Suprapubic skin (tissue), 4 donors: ENCODE measurements around the gene ZBTB17. TPM values are rescaled to one million over a fixed set of nuclear protein-coding genes. Genes with fewer than 3 reads are reported as not detected.
"Not testable (repeated sequence)": the region's sequence is repeated elsewhere in the genome, so short reads cannot be mapped to it uniquely, and the experiment has no call there.

ENCODE experiments used
- DNase-seq, 2 donors: peaks; one replicate each; pipeline ENCODE4 v3.0.0-alpha.2; 2019; ENCODE audit warnings: low spot score in 2 of 2
- H3K27ac ChIP-seq: fragments of 200-600 bp; sonication (generic); one replicate; pipeline ENCODE4 v1.5.1; 2019
- H3K27me3 ChIP-seq: fragments of 200-600 bp; sonication (generic); one replicate; pipeline ENCODE4 v1.5.1; 2019
- H3K36me3 ChIP-seq: fragments of 200-600 bp; sonication (generic); one replicate; pipeline ENCODE4 v1.5.1; 2019
- H3K4me1 ChIP-seq: fragments of 200-600 bp; sonication (generic); one replicate; pipeline ENCODE4 v1.5.1; 2019
- H3K4me3 ChIP-seq: fragments of 200-600 bp; sonication (generic); one replicate; pipeline ENCODE4 v1.5.1; 2019; ENCODE audit warnings: mild to moderate bottlenecking
- H3K9me3 ChIP-seq: fragments of 200-600 bp; sonication (generic); one replicate; pipeline ENCODE4 v1.5.1; 2019
- CTCF ChIP-seq, 2 donors: fragments of 200-600 bp in 1 of 2; fragments of 450-650 bp in 1 of 2; sonication (generic) in 1 of 2; IDR thresholded peaks; one replicate each; pipeline ENCODE4 v1.5.1; 2016 to 2019; ENCODE audit warnings: antibody characterized with exemption in 2 of 2, mild to moderate bottlenecking in 1 of 2, moderate library complexity in 1 of 2
- EP300 ChIP-seq: sonication (generic); formaldehyde crosslinking; IDR thresholded peaks from one replicate; pipeline ENCODE4 v1.6.1; 2017; ENCODE audit warnings: antibody characterized with exemption
- POLR2A ChIP-seq, 2 donors: fragments of 450-650 bp; IDR thresholded peaks; one replicate each; pipeline ENCODE4 v1.6.1; 2017; ENCODE audit warnings: antibody characterized with exemption in 2 of 2, mild to moderate bottlenecking in 2 of 2, moderate library complexity in 2 of 2
- POLR2AphosphoS5 ChIP-seq, 3 donors: sonication (generic); formaldehyde crosslinking; IDR thresholded peaks; one replicate each; pipeline ENCODE4 v1.6.1; 2017; ENCODE audit warnings: antibody characterized with exemption in 3 of 3
- whole genome bisulfite sequencing: methylation state at CpG from one replicate; pipeline ENCODE4 v1.1.5; 2018; 5-methylcytosine and 5-hydroxymethylcytosine counted together
- total RNA-seq, 4 donors: library from RNA; depleted of rRNA; stranded (reverse); fragments of >200 nt; gene quantifications; one replicate each; pipeline ENCODE4 v1.1.0, GENCODE V29; 2016

Gene ZBTB17
- total RNA-seq, 4 donors from 2014 or later, result 27.2 to 44.4 (median 34.1) TPM

- WGBS, result 86% methylated on average over 5 of the region's 5 CpGs
- H3K4me3 ChIP-seq, result no peak overlapping the region
- no peaks in the 10 kb centered on the region for H3K9me3 ChIP-seq
- H3K36me3 ChIP-seq, result no peaks in the 10 kb centered on the region
- DNase-seq, result no peak
- H3K4me1 ChIP-seq, result peaks cover 13% of the 10 kb centered on the region
- no peak overlapping the region for H3K27ac ChIP-seq
- no peak for TF ChIP-seq POLR2A (IDR thresholded peaks at IDR 0.05)
- TF ChIP-seq EP300, result no peak
- no peak for TF ChIP-seq POLR2AphosphoS5 (IDR thresholded peaks at IDR 0.05)
- TF ChIP-seq CTCF (IDR thresholded peaks at IDR 0.05), result no peak
- no peaks in the 10 kb centered on the region for H3K27me3 ChIP-seq
These were observed 29.7 kb upstream of the ZBTB17 start for GRCh38 chr1:16005597-16005996.

DNA sequence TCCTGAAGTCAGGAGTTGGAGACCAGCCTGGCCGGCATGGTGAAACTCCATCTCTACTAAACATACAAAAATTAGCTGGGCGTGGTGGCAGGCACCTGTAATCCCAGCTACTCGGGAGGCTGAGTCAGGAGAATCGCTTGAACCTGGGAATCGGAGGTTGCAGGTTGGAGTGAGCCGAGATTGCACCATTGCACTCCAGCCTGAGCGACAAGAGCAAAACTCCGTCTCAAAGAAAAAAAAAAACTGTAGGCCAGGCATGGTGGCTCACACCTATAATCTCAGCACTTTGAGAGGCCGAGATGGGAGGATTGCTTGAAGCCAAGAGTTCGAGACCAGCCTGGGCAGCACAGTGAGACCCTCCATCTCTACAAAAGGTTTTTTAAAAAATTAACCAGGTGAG lies 25.4 kb upstream of the ZBTB17 start:
- not testable (repeated sequence) for H3K27ac ChIP-seq, H3K27me3 ChIP-seq, H3K36me3 ChIP-seq, H3K4me3 ChIP-seq, DNase-seq, H3K4me1 ChIP-seq, H3K9me3 ChIP-seq
- WGBS, result 95% methylated on average over 10 of the region's 10 CpGs

DNA sequence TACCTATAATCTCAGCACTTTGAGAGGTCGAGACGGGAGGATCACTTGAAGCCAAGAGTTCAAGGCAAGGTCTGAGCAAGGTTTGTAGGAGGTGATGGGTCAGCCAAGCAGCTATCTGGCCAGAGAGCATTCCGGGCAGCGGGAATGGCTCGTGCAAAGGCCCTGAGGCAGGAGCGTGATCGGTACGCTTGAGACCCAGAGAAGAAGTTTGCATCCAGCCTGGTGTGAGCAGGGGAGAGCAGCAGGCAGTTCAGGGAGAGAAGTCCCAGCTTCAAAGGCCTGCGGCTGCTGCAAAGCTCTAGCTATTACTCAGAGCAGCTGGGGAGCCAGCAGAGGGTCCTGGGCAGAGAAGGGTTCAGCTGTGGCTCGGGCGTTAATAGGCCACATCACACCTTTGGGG lies 23.0 kb upstream of the ZBTB17 start:
- 94% methylated on average over 11 of the region's 11 CpGs for WGBS
- H3K4me1 ChIP-seq, result no peaks in the 10 kb centered on the region
- H3K9me3 ChIP-seq, result no peaks in the 10 kb centered on the region
- H3K27ac ChIP-seq, result no peak overlapping the region
- TF ChIP-seq POLR2AphosphoS5 (IDR thresholded peaks at IDR 0.05) (no peak), CTCF (IDR thresholded peaks at IDR 0.05) (no peak), POLR2A (IDR thresholded peaks at IDR 0.05) (no peak), EP300 (no peak)
- no peak for DNase-seq
- no peaks in the 10 kb centered on the region for H3K27me3 ChIP-seq
- H3K36me3 ChIP-seq, result no peaks in the 10 kb centered on the region
- no peak overlapping the region for H3K4me3 ChIP-seq

DNA sequence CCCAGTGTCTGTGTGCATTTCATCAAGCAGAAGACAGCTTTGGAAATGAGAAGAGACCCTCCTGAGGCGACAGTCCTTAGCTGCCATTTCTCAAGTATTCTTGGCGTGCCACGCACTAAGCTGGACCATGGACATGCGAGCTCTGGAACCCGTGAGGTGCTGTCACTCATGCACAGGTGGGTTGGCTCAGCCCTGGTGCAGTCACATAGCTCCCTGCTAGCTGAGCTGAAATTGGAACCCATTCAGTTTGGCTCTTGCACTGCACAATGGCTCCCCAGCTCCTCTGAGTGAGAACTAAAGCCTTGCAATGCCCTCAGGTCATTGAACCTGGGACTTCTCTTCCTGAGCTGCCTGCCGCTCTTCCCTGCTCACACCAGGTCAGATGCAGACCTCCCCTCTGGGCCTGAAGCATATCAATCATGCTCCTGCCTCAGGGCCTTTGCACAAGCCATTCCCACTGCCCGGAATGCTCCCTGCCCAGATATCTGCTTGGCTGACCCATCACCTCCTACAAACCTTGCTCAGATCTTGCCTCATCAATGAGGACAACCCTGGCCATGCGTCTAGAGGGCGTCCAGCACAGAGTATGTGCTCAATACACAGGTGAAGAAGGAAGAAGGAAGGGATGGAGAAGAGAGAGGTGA lies 21.9 kb upstream of the ZBTB17 start:
- H3K9me3 ChIP-seq, result no peaks in the 10 kb centered on the region
- 91% methylated on average over 5 of the region's 9 CpGs for WGBS
- TF ChIP-seq POLR2A (IDR thresholded peaks at IDR 0.05) (no peak), CTCF (IDR thresholded peaks at IDR 0.05) (no peak), EP300 (no peak), POLR2AphosphoS5 (IDR thresholded peaks at IDR 0.05) (no peak)
- H3K4me3 ChIP-seq, result no peak overlapping the region
- no peaks in the 10 kb centered on the region for H3K27me3 ChIP-seq
- no peak for DNase-seq
- H3K36me3 ChIP-seq, result no peaks in the 10 kb centered on the region
- H3K4me1 ChIP-seq, result no peaks in the 10 kb centered on the region
- H3K27ac ChIP-seq, result no peak overlapping the region

DNA sequence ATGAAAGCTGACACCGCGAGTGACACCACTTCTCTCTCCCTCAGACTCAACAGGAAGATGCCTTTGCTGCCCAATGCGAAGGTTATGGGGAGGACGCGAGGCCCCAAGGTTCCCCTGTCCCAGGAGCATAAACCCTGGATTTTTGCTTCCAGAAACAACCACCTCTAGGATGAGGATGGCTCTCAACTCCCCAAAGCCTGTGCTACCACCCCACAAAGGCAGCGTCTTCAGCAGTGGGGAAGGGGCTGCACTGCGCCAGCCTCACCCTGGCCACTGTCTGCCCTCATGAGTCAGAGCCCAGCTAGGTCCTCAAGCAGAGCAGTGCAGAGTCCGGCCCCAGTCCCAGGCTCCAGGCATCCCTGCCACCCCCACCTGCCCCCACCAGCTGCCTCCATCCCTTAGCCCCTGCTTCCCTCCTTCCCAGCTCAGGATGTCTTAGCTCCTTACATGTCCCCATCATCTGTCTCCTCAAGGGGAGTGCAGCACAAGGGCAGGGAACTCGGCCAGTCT lies 21.2 kb upstream of the ZBTB17 start:
- DNase-seq, result no peak
- no peak overlapping the region for H3K27ac ChIP-seq
- no peaks in the 10 kb centered on the region for H3K36me3 ChIP-seq
- no peaks in the 10 kb centered on the region for H3K27me3 ChIP-seq
- no peak overlapping the region for H3K4me3 ChIP-seq
- no peak for TF ChIP-seq POLR2AphosphoS5 (IDR thresholded peaks at IDR 0.05)
- TF ChIP-seq CTCF (IDR thresholded peaks at IDR 0.05), result no peak
- no peak for TF ChIP-seq POLR2A (IDR thresholded peaks at IDR 0.05)
- TF ChIP-seq EP300, result no peak
- 71% methylated on average over 1 of the region's 9 CpGs for WGBS
- no peaks in the 10 kb centered on the region for H3K9me3 ChIP-seq
- no peaks in the 10 kb centered on the region for H3K4me1 ChIP-seq
